Measurements from ENCODE around the gene ATRN.
"Not testable (repeated sequence)": the region's sequence is repeated elsewhere in the genome, so short reads cannot be mapped to it uniquely, and the experiment has no call there.

GRCh38 chr20:3426766-3427165, 44.1 kb upstream of the ATRN start:
- not testable (repeated sequence) for TF ChIP-seq EZH2 (IDR thresholded peaks at IDR 0.05; ENCODE audit: low read length, unreplicated experiment); CTCF (conservative IDR thresholded peaks at IDR 0.05; ENCODE audit: low read depth, low read length)

All from PC-3 (cell line).